ENCODE data around the gene RAD51B.

- no peak for TF ChIP-seq POLR2AphosphoS2 (IDR thresholded peaks at IDR 0.05; ENCODE audit: low read depth, low read length)
- TF ChIP-seq ZNF282 (IDR thresholded peaks at IDR 0.05; ENCODE audit: partially characterized antibody), result no peak
- no peak for TF ChIP-seq HCFC1 (IDR thresholded peaks at IDR 0.05; ENCODE audit: low read depth, low read length)
Measured at GRCh38 chr14:68193970-68194681, 374.5 kb downstream of the RAD51B start.

All from HepG2 (cell line).